Esophagus squamous epithelium (tissue), 5 donors: ENCODE results near the gene PPP2R1B. TPM values are rescaled to one million over a fixed set of nuclear protein-coding genes. Genes with fewer than 3 reads are reported as not detected.
A peak's percentile ranks its signal among the peaks of the same experiment; 100 is the strongest.

Experiments
- DNase-seq: peaks from one replicate; lab custom pipeline; 2025; lab: John Stamatoyannopoulos, UW
- H3K27ac ChIP-seq, 4 donors: fragments of 200-600 bp; sonication (generic); one replicate each; pipeline ENCODE4 v1.5.1; 2016 to 2019; ENCODE audit warnings: mild to moderate bottlenecking in 1 of 4
- H3K27me3 ChIP-seq, 4 donors: fragments of 200-600 bp; sonication (generic); 1 replicate in 3 of 4; 2 replicates in 1 of 4; pipeline versions ENCODE4 v1.5.1 to v1.6.0; 2017 to 2021; ENCODE audit warnings: antibody characterized with exemption in 1 of 4
- H3K36me3 ChIP-seq, 3 donors: fragments of 200-600 bp; sonication (generic); one replicate each; pipeline ENCODE4 v1.5.1; 2016 to 2019
- H3K4me1 ChIP-seq, 3 donors: fragments of 200-600 bp; sonication (generic); one replicate each; pipeline ENCODE4 v1.5.1; 2017 to 2019
- H3K4me3 ChIP-seq, 4 donors: fragments of 200-600 bp; sonication (generic); 1 replicate in 3 of 4; 2 replicates in 1 of 4; pipeline ENCODE4 v1.5.1; 2016 to 2019; ENCODE audit warnings: mild to moderate bottlenecking in 2 of 4, moderate library complexity in 1 of 4
- H3K9me3 ChIP-seq, 3 donors: fragments of 200-600 bp; sonication (generic); one replicate each; pipeline ENCODE4 v1.5.1; 2016 to 2019
- CTCF ChIP-seq, 6 experiments: fragments of 450-650 bp in 4 of 6; fragments of 200-600 bp in 2 of 6; sonication (generic) in 2 of 6; IDR thresholded peaks; one replicate each; pipeline ENCODE4 v1.5.1; 2016 to 2019; ENCODE audit warnings: antibody characterized with exemption in 6 of 6, mild to moderate bottlenecking in 4 of 6, moderate library complexity in 4 of 6
- POLR2A ChIP-seq, 4 donors: fragments of 450-650 bp; IDR thresholded peaks; one replicate each; pipeline ENCODE4 v1.6.1; 2017; ENCODE audit warnings: antibody characterized with exemption in 4 of 4, mild to moderate bottlenecking in 4 of 4, moderate library complexity in 3 of 4
- WGBS, 2 donors: methylation state at CpG; one replicate each; pipeline ENCODE4 v1.1.5; 2018; 5-methylcytosine and 5-hydroxymethylcytosine counted together
- intact Hi-C: fragments of 100-400 bp; cut with DNase I; formaldehyde crosslinking; loops from one replicate; pipeline ENCODE4 v1.15.0; 2022
- total RNA-seq, 4 donors: library from RNA; depleted of rRNA; stranded (reverse); fragments of >200 nt; gene quantifications; one replicate each; pipeline ENCODE4 v1.1.0, GENCODE V29; 2016
- donor health status: DM: yes; HTN: yes; CAD: no.

PPP2R1B gene
- total RNA-seq, 4 donors from 2014 or later = 17.6 to 39.7 (median 27.7) TPM

GRCh38 chr11:111729071-111729830 is 36.9 kb downstream of the PPP2R1B start:
- H3K9me3 ChIP-seq = no peaks in the 10 kb centered on the region
- peak overlapping the region in 3 of 4 donors; percentile 76 to 94 (median 91) for H3K27ac ChIP-seq
- intact Hi-C loops = no loop called here
- peaks cover 25 to 55% (median 50%) of the 10 kb centered on the region in 3 donors for H3K4me1 ChIP-seq
- TF ChIP-seq CTCF (IDR thresholded peaks at IDR 0.05) (no peak), POLR2A (IDR thresholded peaks at IDR 0.05) (no peak)
- H3K27me3 ChIP-seq = no peaks in the 10 kb centered on the region
- no peak for DNase-seq
- no peak overlapping the region for H3K4me3 ChIP-seq
- 80 to 91% methylated on average over 8 to 9 of the region's 10 CpGs for WGBS, 2 donors
- H3K36me3 ChIP-seq = peaks cover 3 to 42% (median 17%) of the 10 kb centered on the region in 3 donors

- 73 to 85% methylated on average over 5 to 7 of the region's 7 CpGs for WGBS, 2 donors
- DNase-seq = no peak
- intact Hi-C loops = no loop called here
- H3K9me3 ChIP-seq = no peaks in the 10 kb centered on the region
- H3K4me3 ChIP-seq = no peak overlapping the region
- H3K27me3 ChIP-seq = no peaks in the 10 kb centered on the region
- H3K4me1 ChIP-seq = peaks cover 10 to 37% (median 31%) of the 10 kb centered on the region in 3 donors
- peak overlapping the region in 1 of 4 donors; percentile 10 for H3K27ac ChIP-seq
- no peak for TF ChIP-seq CTCF (IDR thresholded peaks at IDR 0.05)
- TF ChIP-seq POLR2A (IDR thresholded peaks at IDR 0.05) = no peak
- peaks cover 11 to 60% (median 32%) of the 10 kb centered on the region in 3 donors for H3K36me3 ChIP-seq
These were observed 38.8 kb downstream of the PPP2R1B start for GRCh38 chr11:111727431-111727830.

- Histone ChIP-seq H3K27ac (no peak overlapping the region), H3K27me3 (no peaks in the 10 kb centered on the region), H3K4me1 (peaks cover 7 to 26% (median 20%) of the 10 kb centered on the region in 3 donors), H3K36me3 (peaks cover 16 to 72% (median 39%) of the 10 kb centered on the region in 3 donors), H3K4me3 (no peak overlapping the region), H3K9me3 (no peaks in the 10 kb centered on the region)
- intact Hi-C loops = no loop called here
- no peak for DNase-seq
- WGBS, 2 donors = 94 to 97% methylated on average over 9 of the region's 9 CpGs
- no peak for TF ChIP-seq CTCF (IDR thresholded peaks at IDR 0.05)
- no peak for TF ChIP-seq POLR2A (IDR thresholded peaks at IDR 0.05)
These were observed 39.9 kb downstream of the PPP2R1B start for GRCh38 chr11:111726301-111726713.

- DNase-seq = no peak
- intact Hi-C loops = no loop called here
- Histone ChIP-seq H3K27me3 (no peaks in the 10 kb centered on the region), H3K9me3 (no peaks in the 10 kb centered on the region), H3K4me1 (peaks cover under 1 to 19% (median 13%) of the 10 kb centered on the region in 3 donors), H3K36me3 (peaks cover 23 to 79% (median 45%) of the 10 kb centered on the region in 3 donors), H3K4me3 (no peak overlapping the region), H3K27ac (no peak overlapping the region)
- TF ChIP-seq CTCF (IDR thresholded peaks at IDR 0.05) (no peak), POLR2A (IDR thresholded peaks at IDR 0.05) (no peak)
- WGBS, 2 donors = 81 to 82% methylated on average over 8 to 10 of the region's 10 CpGs
These were observed 40.6 kb downstream of the PPP2R1B start for GRCh38 chr11:111725621-111726020.

- H3K4me3 ChIP-seq = no peak overlapping the region
- TF ChIP-seq CTCF (IDR thresholded peaks at IDR 0.05) (no peak), POLR2A (IDR thresholded peaks at IDR 0.05) (no peak)
- DNase-seq = no peak
- intact Hi-C loops = no loop called here
- H3K27me3 ChIP-seq = no peaks in the 10 kb centered on the region
- no peak overlapping the region for H3K27ac ChIP-seq
- H3K9me3 ChIP-seq = no peaks in the 10 kb centered on the region
- H3K4me1 ChIP-seq = peaks cover 0 to 11% (median 7%) of the 10 kb centered on the region in 3 donors
- H3K36me3 ChIP-seq = peaks cover 32 to 88% (median 55%) of the 10 kb centered on the region in 3 donors
- 92 to 93% methylated on average over 11 of the region's 11 CpGs for WGBS, 2 donors
These were observed 41.5 kb downstream of the PPP2R1B start for GRCh38 chr11:111724615-111725129.
